Embryonic facial prominence (tissue), 1 donor: ENCODE results near the gene LRRC25.
"Not testable (repeated sequence)": the region's sequence is repeated elsewhere in the genome, so short reads cannot be mapped to it uniquely, and the experiment has no call there.

ENCODE experiments used
- DNase-seq: peaks from one replicate; pipeline ENCODE4 v3.0.0-alpha.2; 2016; ENCODE audit errors: extremely low spot score

The LRRC25 gene

DNA sequence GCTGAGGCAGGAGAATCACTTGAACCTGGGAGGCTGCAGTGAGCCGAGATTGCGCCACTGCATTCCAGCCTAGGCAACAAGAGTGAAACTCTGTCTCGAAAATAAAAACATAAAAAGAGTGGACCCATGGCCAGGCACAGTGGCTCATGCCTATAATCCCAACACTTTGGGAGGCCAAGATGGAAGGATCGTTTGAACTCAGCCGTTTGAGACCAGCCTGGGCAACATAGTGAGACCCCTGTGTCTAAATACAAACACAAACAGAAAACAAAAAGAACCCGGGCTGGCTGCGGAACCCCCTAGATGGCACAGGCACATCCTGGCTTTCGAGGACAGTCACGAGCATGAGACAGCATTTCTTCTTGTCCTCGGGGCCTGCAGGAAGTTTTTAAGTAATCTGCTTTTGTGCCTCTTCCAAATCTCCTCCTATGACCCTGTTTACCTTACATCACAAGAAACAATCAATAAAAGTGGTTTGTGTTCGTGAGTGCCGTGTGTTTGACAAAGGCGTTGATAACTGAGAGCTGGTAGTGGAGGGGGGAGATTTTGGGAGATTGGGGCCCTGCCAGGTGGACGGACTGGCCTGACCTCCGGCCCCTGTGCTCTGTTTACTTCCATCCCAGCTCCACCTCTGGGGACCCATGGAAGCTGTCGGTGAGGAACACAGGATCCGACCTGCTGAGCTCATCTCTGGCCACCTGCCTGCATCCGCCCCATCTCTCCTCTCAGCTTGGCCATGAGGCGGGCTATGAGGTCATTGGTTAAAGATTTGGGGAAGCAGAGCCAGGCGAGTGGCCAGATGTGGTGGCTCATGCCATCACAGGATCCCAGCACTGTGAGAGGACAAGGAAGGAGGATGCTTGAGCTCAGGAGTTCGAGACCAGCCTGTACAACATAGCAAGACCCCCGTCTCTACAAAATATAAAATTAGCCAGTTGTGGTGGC lies 17.3 kb downstream of the LRRC25 start:
- no peak for DNase-seq

DNA sequence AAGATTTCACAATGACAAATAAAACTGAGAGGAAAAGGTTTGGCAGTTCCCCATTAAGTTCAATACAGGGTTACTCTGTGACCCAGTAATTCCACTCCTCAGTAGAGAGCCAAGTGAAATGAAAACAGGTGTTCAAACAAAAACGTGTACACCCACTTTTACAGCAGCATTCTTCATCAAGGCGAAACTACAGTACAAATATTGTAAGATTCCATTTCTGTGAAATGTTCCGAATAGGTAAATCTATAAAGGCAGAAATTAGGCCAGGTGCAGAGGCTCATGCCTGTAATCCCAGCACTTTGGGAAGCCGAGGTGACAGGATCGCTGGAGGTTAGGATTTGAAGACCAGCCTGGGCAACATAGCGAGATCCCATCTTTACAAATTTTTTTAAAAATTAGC lies 20.4 kb downstream of the LRRC25 start:
- DNase-seq, result no peak

DNA sequence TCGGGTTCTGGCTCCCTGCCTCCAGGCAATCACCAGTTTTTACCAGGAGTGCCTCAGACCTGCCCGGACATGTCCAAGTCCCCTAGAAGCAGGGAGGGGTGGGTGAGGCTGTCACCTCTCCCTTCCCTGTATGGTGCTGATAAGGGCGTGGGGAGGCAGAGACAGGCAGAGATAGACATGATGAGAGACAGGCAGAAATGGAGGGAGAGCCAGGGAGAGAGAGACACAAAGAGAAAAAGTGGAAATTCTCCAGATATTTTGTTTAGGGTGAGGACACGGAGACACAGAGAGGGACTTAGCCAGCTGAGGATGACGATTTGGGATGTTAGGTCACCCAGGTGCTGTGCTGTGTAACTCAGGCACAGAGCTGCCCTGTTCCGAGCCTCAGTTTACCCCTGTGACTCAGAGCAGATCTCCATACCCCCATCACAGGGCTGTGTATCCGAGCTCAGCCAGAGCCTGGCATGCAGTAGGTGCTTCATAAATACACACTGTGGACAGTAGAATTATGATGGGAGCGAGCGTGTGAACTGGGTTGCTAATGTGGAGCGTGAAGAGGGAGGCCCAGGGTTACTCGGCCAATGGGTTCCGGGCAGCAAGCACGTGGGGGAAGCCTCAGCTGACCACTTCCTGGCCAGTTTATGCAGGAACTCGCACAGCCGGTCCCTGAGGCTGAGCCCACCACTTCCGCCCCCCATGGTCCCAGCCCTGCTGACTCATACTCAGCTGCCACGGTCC lies 23.4 kb downstream of the LRRC25 start:
- no peak for DNase-seq

DNA sequence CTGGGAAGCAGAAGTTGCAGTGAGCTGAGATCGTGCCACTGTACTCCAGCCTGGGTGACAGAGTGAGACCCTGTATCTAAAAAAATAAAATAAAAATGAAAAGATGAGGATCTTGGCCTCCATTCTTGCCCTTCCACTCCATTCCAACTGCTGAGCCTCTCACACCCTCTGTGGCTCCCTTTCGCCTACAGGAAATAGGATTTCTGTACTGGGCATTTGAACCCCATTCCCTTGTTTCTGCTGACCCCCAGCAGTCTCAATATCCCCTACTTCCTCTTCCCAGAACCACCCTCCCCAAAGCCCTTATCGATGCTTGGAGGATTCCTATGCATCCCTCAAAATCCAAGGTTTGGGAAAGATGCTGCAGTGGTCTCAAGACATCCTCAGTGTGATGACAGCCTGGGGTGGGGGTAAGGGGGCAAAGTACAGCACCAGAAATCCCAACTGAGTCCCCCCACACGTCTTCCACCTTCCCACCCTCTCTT lies 24.0 kb downstream of the LRRC25 start:
- DNase-seq, result no peak

DNA sequence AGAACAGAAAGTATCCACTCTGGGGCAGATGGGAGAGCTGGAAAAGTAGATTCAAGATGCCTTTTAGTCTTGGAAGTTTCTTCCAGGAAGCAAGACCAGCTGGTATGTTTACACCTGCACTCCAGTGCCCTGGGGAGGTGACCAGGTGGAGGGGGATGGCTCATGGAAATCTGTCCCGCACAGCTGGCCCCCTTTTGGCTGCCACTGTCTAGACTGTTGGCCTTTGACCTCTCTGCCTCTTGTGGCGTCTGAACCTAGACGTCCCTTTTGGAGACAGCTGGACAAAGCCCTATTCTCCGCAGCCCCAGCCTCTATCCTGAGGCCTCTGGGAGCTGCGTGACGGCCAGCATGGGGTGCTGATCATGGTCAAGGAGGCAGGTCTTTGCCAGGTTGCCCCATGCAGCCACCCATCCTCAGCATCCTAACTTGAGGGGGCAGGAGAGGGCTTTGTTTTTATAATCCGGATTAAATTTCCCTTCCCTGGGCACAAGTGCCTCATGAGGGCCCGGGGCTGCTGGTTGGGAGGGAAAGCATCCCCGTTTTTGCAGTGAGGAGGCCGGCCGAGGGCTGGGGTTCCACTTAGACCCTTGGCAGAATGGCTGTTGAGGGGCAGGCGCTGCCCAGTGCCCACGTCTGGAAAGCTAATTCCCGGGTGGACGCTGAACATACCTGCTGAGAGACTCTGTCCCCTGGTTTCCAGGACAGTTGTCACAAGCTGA lies 28.8 kb downstream of the LRRC25 start:
- no peak for DNase-seq

DNA sequence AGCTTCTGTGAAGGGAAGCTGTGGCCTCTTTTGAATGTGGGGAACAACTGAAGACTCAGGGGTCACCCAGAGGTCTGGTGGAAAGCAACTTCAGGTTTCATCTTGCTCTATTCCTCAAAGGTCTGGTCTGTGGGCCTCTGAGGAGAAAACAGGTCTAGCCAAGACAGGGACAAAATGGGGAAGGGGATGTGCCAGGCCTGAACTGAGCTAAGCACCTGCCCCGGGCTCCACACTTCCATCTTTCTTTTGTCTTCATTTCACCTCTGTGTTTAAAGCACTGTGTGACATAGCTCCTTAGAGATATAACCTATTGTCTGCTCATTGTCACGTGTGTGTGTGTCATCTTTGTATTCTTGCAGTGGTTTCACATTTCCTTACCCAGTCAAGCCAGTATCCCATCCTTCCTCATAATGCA lies 31.4 kb downstream of the LRRC25 start:
- no peak for DNase-seq

DNA sequence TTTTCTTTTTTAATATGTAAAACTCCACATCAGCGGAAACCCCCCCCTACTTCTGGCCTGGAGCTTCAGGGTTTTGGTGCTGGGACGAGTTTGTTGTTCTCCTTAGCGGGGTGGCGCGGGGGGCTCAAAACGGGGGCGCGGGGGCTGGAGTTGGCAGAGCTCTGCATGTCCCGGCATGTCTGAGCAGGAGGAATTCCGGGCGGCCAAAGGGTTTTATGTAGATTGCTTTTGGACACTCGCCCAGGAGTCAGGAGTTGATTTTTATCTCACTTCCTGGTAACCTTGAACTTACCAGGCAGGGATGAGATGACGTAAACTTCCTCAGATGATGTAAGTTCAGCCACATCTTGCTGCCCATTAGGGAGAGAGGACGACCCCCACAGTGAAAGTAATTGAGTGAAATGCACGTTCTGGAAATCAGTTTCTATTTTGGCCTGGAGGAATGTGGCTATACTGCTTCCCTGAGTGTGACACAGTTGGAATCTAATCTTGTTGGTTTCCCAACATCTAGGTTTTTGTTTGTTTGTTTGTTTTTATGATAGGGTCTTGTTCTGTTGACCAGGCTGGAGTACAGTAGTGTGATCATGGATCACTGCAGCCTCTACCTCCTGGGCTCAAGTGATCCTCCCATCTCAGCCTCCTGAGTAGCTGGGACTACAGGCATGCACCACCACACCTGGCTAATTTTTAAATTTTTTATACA lies 32.4 kb downstream of the LRRC25 start:
- DNase-seq, result peak; percentile 81

DNA sequence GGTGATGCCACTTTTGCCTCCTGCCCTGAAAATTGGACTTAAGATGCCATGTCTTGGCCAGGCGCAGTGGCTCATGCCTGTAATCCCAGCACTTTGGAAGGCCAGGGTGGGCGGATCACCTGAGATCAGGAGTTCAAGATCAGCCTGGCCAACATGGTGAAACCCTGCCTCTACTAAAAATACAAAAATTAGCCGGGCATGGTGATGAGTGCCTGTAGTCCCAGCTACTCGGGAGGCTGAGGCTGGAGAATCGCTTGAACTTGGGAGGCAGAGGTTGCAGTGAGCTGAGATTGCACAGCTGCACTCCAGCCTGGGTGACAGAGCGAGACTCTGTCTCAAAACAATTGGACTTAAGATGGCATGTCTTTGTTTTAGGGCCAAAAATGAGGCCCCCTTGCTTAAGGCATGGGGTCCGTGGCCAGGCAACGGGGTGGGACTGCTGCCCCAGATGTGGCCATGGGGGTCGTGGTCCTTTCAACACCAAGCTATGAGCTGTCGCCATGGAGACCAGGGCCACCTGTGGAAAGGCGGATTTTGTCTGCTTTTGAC lies 33.1 kb downstream of the LRRC25 start:
- DNase-seq, result not testable (repeated sequence)

DNA sequence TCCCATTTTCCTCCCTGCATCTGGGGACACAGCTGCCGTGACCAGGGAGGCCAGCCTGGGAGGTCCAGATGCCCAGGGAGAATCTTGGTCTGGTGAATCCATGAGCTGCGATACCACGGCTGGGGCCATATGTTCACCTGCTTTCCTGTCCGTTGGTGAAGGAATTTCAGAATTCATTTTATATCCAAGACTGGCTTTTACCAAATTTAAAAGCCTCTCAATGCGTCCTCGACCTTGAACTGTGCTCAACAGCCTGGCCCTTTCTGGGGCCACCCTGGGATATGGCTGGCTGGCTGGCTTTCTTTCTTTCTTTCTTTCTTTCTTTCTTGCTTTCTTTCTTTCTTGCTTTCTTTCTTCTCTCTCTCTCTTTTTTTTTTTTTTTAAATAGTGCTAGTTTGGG lies 33.6 kb downstream of the LRRC25 start:
- no peak for DNase-seq

DNA sequence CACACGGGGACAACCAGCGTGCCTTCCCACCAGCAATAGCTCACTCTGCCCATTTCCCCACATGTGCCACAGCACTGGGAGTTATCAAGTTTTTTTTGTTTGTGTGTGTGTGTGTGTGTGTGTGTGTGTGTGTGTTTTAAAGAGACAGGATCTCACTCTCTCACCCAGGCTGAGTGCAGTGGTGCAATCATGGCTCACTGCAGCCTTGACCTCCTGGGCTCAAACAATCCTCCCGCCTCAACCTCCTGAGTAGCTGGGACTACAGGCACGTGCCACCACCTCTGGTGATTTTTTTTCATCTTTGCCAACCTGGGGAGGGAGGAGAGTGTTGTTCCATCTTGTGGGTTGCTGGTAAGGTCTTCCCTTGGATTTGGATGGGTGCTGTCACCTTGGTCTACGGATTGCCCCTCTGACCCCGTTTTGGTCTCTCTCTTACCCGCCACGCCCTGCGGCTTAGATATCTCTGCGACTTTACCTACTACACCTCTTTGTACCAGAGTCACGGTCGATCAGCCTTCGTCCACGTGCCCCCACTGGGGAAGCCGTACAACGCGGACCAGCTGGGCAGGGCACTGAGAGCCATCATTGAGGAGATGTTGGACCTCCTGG lies 34.4 kb downstream of the LRRC25 start:
- DNase-seq, result no peak

DNA sequence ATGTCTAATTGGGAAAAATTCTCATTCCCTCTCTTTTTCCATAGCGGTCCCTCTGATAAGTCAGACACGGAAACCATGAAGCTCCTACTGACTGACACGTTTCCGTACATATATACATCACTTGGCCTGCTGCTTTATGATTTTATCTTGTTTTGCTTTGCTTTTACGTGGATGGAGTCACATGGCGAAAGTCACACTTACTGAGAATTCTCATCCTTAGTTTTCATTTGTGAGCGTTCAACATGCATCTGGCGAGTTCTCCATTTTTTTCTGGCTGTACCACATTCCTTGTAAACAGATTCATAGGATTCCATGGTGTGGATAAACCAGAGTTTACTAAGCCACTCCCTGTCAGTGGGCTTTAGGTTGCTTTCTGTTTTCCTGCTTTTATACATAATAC lies 35.8 kb downstream of the LRRC25 start:
- no peak for DNase-seq

DNA sequence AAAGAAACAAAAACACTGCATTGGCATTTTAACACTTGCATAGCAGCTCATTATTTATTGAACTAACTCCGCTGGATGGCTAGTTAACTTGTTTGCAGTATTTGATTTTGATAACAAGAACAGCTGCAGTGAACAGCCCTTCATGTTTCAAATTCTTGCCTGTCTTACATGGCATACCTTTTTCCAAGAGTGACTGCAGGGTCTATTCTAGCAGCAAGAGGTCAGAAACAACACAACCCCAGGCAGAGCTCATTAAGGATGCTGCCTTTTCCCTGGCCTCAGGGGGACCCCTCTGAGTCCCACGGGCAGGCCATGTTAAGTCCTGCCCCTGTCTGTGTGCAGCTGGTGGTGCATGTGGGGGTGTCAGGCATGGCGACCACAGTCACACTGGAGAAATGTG lies 40.4 kb downstream of the LRRC25 start:
- no peak for DNase-seq

DNA sequence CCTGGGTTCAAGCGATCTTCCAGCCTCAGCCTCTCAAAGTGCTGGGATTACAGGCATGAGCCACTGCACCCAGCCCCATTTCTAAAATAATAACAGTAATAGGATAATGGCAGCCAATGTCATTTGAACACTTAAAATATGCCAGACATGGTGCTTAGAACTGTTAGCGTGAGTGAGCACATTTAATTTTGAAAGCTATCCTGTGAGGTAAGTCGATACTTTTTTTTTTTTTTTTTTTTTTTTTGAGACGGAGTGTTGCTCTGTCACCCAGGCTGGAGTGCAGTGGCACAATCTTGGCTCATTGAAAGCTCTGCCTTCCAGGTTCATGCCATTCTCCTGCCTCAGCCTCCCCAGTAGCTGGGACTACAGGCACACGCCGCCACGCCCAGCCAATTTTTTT lies 42.7 kb downstream of the LRRC25 start:
- not testable (repeated sequence) for DNase-seq

DNA sequence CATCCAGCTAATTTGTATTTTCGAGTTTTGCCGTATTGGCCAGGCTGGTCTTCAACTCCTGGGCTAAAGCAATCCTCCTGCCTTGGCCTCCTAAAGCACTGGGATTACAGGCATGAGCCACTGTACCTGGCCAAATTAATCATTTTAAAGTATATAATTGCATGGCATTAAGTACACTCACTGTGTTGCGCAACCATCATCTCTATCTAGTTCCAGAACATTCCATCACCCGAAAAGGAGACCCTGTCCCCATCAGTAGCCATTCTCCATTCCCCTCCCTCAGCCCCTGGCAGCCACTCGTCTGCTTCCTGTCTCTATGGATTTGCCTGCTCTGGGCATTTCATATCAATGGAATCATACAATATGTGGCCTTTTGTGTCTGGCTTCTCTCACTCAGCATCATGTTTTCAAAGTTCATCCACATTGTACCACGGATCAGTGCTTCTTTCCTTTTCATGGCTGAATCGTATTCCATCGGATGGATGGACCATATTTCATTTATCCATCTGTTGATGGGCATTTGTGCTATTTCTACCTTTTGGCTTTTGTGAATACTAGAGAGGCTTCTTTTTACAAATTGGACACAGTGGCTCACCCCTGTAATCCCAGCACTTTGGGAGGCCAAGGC lies 43.9 kb downstream of the LRRC25 start:
- no peak for DNase-seq

DNA sequence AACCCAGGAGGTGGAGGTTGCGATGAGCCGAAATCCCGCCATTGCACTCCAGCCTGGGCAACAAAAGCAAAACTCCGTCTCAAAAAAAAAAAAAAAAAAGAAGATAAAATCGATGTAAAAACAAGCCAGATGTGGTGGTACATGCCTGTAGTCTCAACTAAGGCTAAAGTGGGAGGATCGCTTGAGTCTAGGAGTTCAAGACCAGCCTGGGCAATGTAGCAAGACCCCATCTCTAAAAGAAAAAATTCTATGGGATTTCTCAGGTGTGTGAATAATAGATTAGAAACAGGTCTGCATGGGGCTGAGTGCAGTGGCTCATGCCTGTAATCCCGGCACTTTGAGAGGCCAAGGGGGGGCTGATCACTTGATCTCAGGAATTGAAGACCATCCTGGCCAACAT lies 45.9 kb downstream of the LRRC25 start:
- no peak for DNase-seq

DNA sequence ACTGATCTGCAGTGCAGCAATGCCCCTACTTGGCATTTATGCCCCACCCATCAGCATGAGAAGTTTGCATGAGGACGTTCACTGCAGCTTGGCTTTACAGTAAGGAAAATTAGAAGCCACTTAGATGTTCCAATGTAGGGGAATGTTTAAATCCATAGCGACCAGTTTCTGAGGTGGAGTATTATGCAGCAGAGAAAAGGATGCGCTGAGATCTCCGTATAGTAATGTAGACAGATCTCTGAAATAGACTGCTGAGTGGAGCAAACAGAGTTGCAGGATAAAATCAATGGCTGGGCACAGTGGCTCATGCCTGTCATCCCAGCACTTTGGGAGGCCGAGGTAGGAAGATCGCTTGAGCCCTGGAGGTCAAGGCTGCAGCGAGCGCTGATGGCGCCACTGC lies 46.9 kb downstream of the LRRC25 start:
- no peak for DNase-seq

DNA sequence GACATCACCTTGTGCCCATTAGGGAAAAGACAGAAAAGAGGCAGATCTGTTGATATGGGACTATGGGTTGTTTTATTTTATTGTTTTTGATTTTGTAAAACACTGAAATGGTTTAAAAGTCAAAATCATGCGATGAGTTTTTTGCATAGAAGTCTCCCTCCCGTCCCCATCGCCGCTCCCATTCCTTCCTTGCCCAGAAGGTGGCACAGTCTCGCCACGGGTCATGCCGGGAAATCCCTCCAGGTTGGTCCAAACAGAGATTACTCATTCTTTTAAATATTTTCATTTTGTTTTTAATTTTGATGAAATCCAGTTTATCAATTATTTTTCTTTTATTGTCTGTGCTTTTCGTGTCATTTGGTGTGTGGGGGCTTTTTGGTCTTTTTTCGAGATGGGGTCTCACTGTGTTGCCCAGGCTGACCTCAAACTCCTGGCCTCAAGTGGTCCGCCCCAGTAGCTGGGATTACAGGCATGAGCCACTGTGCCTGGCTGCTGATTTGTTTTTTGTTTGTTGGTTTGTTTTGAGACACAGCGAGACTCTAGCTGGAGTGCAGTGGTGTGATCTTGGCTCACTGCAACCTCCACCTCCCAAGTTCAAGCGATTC lies 47.8 kb downstream of the LRRC25 start:
- DNase-seq, result no peak

DNA sequence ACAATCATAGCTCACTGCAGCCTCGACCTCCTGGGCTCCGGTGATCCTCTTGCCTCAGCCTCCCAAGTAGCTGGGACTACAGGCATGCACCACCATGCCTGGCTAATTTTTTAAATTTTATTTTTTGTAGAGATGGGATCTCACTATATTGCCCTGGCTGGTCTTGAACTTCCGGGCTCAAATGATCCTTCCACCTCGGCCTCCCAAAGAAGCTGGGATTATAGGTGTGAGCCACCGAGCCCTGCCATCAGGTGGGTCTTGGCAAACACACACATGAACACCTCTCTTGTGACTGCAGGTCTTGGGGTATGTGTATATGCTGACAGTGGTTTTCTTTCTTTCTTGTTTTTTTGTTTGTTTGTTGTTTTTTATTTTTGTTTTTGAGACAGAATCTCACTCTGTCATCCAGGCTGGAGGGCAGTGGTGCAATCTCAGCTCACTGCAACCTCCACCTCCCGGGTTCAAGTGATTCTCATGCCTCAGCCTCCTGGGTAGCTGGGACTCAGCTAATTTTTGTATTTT lies 48.5 kb downstream of the LRRC25 start:
- not testable (repeated sequence) for DNase-seq

DNA sequence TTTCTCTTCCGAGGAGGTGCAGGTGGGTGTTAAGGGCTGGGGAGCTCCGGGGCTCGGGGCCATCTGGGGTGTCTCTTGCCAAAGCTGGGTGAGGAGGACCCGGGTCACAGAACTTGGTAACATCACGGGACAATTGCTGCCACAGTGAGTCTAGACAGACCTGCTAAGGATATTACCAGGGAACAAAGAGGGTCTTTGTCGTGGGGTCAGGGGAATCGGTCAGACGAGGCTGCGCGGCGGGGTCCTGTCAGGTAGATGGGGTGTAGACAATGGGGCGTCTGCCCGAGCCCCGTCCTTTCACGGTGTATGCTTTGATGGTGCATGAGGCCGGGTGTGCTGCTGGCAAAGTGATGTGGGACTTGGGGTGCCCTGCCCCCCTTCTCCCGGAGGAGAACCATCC lies 49.3 kb downstream of the LRRC25 start:
- no peak for DNase-seq

DNA sequence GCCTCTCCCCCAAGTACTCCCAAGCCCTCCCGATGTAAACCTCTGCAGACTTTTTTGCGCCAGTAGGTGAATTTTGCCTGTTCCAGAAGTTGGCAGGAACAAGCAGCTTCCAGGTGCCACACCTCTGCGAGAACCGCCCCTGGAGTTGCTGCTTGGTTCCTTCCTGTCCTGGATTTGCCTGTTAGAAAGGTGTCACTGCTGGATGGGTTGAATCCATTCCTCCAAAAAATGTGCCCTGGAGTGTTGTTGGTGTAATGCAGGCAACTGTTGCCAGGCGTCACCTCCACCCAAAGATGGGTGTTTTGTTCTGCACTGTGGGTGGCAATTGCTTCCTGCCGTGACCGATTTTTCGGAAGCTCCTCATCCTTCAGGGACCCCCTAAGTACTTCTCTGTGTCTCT lies 51.3 kb downstream of the LRRC25 start:
- DNase-seq, result no peak
